NCI-H446 treated with DMSO at 0.1 percent for 48 hours (cell line): ENCODE measurements around the gene LPP.

Experiments
- DNase-seq: peaks from one replicate; lab custom pipeline; 2025; lab: John Stamatoyannopoulos, UW

LPP gene

DNA sequence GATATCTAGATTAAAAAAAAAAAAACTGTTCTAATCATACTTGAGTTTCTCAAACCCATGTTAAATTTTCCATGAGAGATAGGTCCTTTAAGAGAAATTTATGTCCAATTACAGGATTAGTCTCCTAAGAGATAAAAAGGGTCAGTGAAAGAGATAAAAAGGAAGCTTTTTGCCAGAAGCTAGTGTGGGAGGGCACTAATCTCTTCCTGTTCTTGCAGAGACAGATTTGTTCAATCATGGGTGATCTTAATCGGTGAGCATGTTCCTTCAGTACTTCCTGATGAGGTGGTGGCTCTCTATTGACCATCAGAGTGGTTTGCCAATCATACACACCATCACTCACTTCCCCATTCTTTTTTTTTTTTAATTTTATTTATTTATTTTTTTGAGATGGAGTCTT is 16.9 kb upstream of the LPP start:
- no peak for DNase-seq

GRCh38 chr3:188139466-188139865 is 14.5 kb upstream of the LPP start:
- DNase-seq, result no peak

DNA sequence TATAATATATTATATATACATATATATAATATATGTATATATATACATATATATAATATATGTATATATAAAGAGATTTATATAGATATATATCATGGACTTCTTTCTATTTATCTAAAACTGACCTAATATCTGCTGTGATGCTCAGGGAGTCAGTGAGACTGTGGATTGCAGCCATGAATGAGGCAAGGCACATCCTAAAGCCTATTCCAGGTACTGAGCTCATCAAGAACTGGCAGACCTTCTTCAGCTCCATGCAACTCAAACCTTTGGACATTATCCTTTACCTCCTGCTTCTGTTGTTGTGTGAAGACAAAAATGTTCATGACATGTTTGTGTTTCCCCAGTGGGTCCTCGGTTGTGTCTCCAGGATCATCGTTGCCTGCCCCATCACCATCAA is 7.7 kb upstream of the LPP start:
- no peak for DNase-seq

DNA sequence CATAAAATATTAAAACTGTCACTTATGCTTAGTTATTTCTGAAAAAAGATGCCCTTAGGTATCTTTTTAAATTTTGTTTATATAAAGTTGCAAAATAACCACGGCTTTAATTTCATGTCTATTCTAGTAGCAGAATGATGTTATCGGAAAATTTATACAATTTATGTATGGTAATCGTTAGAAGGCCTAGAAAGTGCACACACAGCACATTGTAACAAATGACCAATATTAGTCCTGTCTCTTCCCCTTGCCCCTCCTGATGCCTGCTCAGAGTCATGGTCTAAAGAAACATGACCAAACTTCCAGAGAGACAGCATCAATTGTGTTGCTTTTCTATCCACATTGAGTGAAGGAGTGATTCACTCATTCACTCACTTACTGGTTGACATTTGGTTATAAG is 6.2 kb upstream of the LPP start:
- DNase-seq, result no peak

DNA sequence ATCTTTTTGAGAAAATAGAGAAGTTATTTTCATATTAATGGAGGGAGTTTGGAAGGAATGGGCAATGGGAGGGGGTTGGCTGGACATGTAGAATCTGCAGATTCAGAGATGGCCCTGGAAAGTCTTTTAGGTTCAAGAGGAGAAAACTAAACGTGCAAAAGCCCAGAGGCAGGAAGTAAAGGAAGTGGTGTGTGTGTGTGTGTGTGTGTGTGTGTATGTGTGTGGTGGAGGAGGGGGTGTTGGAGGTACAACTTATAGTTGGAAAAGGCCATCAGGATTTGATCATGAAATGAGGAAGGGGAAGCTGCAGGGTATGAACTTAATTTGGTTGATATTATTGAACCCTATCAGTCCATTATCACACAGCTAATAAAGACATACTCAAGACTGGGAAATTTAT is 5.6 kb upstream of the LPP start:
- DNase-seq, result no peak

DNA sequence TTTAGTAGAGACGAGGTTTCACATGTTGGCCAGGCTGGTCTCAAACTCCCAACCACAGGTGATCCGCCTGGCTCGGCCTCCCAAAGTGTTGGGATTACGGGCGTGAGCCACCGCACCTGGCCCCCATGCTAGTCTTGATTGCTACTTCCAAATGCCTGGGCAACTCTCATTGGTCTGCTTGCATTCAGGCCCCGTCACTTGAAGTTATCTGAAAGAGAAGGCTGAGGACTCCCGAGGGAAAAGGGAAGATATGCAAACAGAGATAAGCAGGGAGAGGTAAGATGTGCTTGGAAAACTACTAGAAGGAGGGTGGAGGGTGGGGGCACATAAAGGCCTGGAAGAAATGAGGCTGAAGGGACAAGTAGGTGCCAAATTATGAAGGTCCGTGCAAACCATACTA is 4.4 kb upstream of the LPP start:
- no peak for DNase-seq

GRCh38 chr3:188150982-188151381 is 3.0 kb upstream of the LPP start:
- no peak for DNase-seq

DNA sequence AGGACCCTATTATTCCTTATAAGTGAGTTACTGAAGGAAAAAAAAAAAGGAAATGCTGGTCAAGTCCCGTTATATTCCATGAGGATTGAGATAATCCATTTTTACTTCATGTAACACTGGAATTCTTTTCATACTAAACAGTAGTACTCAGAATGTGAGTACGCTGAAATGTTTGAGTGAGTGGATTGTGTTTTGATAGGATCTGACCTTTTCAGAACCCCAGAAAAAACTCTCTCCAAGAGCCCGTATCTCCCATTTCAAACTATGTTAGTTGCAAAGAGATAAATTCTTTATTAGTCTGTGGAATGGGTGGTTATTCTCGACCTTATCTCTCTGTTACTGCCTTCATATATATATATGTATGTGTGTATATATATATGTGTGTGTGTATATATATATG is 2.5 kb upstream of the LPP start:
- no peak for DNase-seq

- DNase-seq, result peak; percentile 42
Observed at GRCh38 chr3:188152660-188153436, 1.1 kb upstream of the LPP start.

- DNase-seq, result peak; percentile 61
Observed at GRCh38 chr3:188153437-188154013, 432 bp upstream of the LPP start.

DNA sequence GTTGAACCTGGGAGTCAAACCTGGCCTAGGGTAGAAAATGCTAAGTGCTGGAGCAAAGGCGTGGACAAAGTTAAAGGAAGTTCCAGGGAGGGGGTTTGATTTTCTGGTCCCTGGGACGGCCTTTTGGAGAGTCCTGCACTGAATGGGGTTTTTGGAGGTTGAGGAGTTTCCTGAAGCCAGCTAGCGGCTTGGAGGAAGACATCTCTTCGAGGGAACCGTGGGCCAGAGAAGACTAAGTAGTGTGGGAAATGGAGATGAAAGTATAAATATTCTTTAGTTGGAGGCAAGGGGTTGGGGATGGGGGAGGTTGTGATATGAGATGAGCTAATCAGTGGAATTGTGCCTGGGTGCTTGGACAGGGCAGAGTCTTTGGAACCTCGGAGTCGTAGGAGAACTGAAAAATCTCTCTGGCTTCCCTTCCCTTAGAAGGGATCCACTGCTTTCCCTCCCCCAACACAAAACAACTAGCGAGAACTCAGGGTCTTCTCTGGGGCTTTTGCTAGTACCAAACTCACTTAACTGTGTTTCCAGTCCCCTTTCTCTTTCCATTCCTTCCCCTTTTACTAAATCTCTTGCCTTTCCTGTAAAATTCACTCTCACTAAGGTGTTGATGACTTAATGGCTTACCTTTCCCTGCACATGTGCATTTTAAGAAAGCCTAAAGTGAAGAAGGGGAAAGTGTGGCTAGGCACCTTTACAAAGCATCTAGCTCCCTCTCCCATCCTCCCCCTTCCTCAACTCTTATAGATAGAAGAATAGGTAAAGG is 1.0 kb downstream of the LPP start:
- no peak for DNase-seq

DNA sequence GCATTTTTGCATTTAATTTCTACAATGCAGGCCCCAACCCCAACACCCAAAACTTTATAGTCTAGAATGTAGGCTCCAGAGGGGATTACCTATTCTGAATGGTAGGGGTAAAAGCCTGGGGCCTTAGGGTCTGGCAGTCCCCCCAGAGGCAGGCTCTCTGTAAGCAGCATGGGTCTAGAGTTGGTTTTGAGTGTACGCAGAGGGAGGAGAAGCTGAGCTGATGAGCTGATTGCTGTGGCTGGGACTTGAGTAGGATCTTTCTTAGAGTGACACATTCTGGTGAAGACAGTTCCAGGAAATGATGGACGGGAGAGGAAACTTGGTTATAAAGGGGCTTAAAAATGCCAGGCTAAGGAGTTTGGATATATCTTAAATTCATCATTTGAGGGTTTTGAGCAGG is 2.1 kb downstream of the LPP start:
- DNase-seq, result no peak

- no peak for DNase-seq
Observed at GRCh38 chr3:188157407-188157806, 3.5 kb downstream of the LPP start.

DNA sequence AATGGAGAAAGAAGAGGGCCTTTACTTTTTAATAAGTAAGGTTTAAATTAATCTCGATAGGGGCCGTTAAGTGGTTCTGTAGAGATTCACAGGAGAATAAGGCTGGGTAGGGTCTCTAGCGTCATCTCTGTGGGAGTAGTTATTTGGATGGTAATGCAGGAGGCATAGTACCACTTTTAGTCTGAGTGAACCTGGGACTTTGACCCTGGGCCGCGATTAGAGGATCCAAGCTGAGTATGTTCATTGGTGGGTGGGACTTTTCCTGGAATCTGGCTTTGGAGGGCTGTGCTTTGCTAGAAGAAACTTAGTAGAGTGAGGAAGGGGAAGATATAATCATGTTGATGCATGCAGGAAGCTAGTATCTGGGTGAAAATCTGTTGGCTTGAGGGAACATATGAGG is 4.0 kb downstream of the LPP start:
- DNase-seq, result no peak

DNA sequence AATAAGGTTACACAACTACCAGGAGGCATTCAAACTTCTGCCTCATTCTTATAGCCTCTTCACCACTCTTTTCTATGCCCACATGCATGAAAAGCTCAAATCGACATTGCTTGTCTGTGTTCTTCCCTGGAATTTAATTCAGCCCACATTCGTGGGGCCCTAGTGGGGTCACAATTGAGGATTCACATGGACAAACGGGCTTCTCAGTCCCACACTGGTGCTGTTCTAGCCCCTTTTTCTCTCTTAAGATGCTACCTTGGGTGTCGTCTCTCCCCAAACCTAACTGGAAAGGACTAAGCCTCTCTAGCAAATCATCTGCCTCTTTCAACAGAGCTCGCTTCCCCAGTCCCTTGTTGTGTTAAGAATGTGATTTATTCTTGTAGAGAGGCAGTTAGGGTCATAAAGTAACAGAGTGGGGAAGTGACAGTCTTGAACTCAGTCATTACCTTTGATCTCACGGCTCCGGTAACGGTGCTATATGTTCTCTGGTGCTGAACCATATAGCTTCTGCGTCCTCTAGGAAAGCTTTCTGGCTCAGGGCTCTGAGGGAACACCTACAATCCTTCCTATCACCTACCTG is 4.9 kb downstream of the LPP start:
- no peak for DNase-seq

DNA sequence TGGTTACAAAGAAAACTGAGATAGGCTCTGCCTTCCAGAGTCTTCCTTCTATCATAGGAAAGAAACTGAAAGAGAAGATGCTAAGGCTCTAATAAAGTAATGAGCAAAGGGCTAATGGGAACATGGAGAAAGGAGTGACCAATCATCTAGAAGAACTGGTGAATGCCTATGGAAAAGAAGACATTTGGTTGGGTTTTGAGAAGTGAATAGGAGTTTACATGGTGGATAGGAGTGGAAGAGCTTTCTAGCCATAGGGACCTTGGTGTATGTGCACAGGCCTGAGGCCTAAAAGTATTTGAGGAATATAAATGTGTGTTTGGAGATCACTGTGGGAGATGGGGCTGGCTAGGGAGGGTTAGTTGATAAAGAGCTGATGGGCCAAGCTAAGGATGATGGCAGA is 6.8 kb downstream of the LPP start:
- DNase-seq, result no peak

GRCh38 chr3:188164248-188164687 is 10.3 kb downstream of the LPP start:
- no peak for DNase-seq

DNA sequence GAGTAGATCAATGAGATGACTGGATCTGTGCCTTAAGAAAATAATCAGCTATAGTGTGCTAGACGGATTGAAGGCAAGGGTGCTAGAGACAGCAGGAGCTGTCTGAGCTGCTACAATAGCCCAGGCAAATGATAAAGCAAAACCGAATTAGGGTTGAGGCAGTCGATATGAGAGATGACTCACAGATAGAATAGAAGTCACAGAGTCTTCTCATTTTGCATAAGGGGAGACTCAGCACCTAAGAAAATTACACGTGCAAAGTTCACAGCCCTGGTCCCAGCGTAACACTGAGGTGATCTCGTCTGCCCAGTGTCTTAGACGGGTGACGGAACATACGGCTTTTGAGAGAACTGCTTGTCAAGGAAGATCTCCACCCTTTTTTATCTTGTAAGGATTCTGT is 11.6 kb downstream of the LPP start:
- DNase-seq, result no peak

- peak; percentile 47 for DNase-seq
Observed at GRCh38 chr3:188166441-188166840, 12.5 kb downstream of the LPP start.

GRCh38 chr3:188168186-188168585 is 14.2 kb downstream of the LPP start:
- no peak for DNase-seq

GRCh38 chr3:188168648-188169047 is 14.7 kb downstream of the LPP start:
- DNase-seq, result no peak

GRCh38 chr3:188169830-188170455 is 16.0 kb downstream of the LPP start:
- DNase-seq, result no peak
